AG10803 (cell line): ENCODE measurements around the gene PCSK9.
A peak's percentile ranks its signal among the peaks of the same experiment; 100 is the strongest.

ENCODE experiments used
- DNase-seq: peaks from one replicate; pipeline ENCODE4 v3.0.0; 2010; ENCODE audit warnings: low read depth
- H3K4me3 ChIP-seq: 2 replicates; pipeline ENCODE4 v1.5.1; 2011; ENCODE audit warnings: mild to moderate bottlenecking, low read length, control low read depth
- TF ChIP-seq, protein P1 (sequence below): conservative IDR thresholded peaks from 2 replicates; pipeline ENCODE4 v1.5.1; 2011; ENCODE audit warnings: mild to moderate bottlenecking, low read length, control low read depth, inconsistent platforms

PCSK9 gene

DNA sequence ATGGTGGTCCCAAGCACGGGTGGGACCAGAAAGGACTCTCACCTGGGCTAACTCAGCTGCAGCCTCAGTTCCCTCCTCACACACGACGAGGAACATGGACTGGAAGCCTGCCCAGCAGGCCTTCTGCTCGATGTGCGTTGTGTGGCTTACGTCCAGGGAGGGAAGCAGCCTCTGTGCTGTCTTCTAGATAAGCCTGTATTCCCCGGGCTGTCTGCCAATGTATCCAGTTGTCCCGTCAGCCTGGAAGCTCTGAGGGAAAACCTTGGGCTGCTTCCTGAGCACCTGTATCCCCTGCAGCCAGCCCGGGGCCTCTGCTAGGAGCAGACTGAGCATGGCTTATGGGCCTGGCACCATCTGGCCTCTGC lies 10.5 kb downstream of the PCSK9 start:
- DNase-seq: no peak
- no peak overlapping the region for H3K4me3 ChIP-seq
- TF ChIP-seq, protein P1, sequence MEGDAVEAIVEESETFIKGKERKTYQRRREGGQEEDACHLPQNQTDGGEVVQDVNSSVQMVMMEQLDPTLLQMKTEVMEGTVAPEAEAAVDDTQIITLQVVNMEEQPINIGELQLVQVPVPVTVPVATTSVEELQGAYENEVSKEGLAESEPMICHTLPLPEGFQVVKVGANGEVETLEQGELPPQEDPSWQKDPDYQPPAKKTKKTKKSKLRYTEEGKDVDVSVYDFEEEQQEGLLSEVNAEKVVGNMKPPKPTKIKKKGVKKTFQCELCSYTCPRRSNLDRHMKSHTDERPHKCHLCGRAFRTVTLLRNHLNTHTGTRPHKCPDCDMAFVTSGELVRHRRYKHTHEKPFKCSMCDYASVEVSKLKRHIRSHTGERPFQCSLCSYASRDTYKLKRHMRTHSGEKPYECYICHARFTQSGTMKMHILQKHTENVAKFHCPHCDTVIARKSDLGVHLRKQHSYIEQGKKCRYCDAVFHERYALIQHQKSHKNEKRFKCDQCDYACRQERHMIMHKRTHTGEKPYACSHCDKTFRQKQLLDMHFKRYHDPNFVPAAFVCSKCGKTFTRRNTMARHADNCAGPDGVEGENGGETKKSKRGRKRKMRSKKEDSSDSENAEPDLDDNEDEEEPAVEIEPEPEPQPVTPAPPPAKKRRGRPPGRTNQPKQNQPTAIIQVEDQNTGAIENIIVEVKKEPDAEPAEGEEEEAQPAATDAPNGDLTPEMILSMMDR: no peak

DNA sequence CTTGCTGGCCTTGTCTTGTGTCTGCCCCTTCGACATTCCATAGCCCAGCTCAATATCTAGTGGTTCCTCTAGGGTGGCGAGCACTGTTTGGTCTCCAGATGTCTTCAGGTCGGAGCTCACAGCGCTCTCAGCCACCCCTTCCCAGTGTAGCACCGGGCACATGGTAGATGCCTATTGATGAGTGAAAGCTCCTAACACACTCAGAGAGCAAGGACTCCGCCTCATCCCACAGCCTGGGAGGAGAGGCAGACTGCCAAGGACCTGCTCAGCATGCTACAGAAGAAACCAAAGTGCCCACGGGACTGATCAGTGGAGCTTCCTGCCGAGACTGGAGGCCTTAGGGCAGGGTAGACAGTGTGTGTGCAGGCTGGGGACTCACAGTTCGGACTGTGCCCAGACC lies 10.9 kb downstream of the PCSK9 start:
- H3K4me3 ChIP-seq: no peak overlapping the region
- TF ChIP-seq, protein P1: no peak
- peak; percentile 58 for DNase-seq

GRCh38 chr1:55051169-55051568 lies 11.8 kb downstream of the PCSK9 start:
- TF ChIP-seq, protein P1: no peak
- H3K4me3 ChIP-seq: no peak overlapping the region
- DNase-seq: no peak

DNA sequence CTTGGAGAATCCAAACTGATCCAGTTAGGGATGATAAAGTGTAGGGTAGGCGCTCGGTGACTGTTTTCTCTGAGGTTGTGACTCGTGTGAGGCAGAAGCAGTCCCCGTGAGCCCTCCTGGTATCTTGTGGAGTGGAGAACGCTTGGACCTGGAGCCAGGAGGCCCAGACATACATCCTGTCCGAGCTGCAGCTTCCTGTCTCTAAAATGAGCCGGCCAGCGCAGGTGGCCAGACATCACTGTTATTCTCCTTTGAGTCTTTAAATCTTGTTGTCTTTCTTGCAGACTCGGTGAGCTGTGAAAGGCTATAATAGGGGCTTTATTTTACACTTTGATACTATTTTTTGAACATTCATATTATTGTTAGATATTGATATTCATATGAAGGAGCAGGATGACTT lies 12.3 kb downstream of the PCSK9 start:
- no peak overlapping the region for H3K4me3 ChIP-seq
- TF ChIP-seq, protein P1: no peak
- DNase-seq: no peak

- TF ChIP-seq, protein P1: no peak
- H3K4me3 ChIP-seq: no peak overlapping the region
- DNase-seq: no peak
Observed at GRCh38 chr1:55052221-55053142, 13.1 kb downstream of the PCSK9 start.

DNA sequence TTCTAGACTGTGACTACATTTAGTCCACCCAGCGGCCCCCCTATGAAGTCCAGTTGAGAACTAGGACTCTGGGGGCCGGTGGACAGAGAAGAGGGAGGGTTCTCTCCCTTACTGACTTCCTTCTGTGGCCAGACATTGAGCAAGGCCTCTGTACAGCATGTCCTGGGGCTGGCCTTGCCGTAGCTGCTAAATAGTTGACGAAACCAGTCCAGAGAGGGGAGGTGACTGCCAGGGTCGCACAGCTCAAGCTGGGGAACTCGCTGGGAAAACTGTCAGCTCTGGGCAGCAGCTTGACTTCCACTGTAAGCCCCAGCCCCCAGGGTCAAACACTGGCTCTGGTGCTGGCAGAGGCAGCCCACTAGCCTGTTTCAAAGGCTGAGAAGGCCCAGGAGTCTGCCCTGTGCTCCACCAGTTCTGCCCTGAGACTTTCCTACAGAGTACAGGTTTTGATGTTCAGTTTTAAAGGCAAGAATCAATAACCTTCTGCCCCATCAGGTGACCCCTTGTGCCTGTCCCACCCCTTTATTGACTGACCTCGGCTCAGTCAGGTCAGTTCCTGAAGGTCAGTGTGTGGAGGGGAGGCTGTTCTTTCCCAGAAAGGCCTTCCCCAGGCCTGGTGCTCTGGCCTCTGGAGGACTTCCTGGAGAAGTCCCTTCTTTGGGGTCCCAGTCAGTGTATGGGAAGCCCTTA lies 14.1 kb downstream of the PCSK9 start:
- TF ChIP-seq, protein P1: no peak
- H3K4me3 ChIP-seq: no peak overlapping the region
- DNase-seq: no peak

GRCh38 chr1:55054396-55054795 lies 15.0 kb downstream of the PCSK9 start:
- DNase-seq: no peak
- TF ChIP-seq, protein P1: no peak
- H3K4me3 ChIP-seq: no peak overlapping the region
